ENCODE data around the gene SECTM1.
A peak's percentile ranks its signal among the peaks of the same experiment; 100 is the strongest.
"Not testable (repeated sequence)": the region's sequence is repeated elsewhere in the genome, so short reads cannot be mapped to it uniquely, and the experiment has no call there.

The SECTM1 gene

GRCh38 chr17:82333279-82334171 lies at the start of gene SECTM1:
Gene SECTM1 (minus strand): TSS chr17:82333766. CDS start chr17:82327240, 6,526 bp downstream.
- ATAC-seq: peak; percentile 33 to 50

GRCh38 chr17:82382933-82383255 lies 49.3 kb upstream of the SECTM1 start:
- ATAC-seq: no peak

GRCh38 chr17:82382220-82382932 lies 48.8 kb upstream of the SECTM1 start:
- ATAC-seq: not testable (repeated sequence)

DNA sequence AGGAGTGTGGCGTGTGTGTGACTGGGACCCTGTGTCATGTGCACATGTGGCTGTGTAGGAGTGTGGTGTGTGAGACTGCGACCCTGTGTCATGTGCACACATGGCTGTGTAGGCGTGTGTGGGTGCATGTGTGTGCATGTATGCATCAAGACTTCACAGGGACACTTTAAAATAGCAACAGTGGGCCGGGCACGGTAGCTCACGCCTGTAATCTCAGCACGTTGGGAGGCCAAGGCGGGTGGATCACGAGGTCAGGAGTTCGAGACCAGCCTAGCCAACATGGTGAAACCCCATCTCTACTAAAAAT lies 48.1 kb upstream of the SECTM1 start:
- ATAC-seq: not testable (repeated sequence)

DNA sequence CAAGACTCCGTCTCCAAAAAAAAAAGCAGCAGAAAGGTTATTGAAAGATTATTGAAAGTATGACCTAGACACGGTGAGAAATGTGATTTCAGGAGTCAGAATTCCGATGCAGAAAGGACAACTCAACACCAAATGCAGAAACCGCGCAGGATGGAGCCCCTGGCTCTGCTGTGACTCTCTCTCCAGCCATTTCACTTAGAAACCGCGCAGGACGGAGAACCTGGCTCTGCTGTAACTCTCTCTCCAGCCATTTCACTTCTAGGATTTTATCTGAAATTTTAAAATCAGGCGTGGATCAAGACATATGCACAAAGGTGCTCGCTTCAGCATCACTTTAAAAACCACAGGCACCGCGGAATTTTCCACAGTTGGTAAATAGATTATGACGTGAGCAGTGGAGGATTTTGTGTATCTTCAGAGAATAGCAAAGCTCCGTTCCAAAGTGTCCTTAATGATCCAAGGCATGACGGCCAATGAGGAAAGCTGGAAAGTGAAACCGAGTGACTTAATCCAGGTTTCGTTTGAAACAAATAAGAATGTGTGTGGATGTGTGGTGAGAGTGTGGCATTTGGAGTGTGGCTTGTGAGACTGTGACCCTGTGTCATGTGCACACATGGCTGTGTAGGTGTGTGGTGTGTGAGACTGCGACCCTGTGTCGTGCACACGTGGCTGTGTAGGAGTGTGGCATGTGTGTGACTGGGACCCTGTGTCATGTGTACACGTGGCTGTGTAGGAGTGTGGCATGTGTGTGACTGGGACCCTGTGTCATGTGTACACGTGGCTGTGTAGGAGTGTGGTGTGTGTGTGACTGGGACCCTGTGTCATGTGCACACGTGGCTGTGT lies 47.5 kb upstream of the SECTM1 start:
- no peak for ATAC-seq

DNA sequence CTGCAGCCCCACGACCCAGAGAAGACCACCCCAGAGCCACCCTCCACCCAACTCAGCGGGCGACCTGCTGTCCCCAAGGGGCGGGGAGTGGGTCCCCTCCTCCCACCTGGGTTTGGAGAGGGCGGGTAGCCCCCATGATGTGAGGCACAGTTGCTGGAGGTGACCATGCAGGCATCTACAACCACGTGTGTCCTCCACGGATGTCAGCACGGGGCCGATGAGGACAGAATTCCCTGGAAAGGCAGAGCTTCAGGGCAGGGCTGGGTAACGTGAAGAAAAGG lies 45.1 kb upstream of the SECTM1 start:
- ATAC-seq: no peak

DNA sequence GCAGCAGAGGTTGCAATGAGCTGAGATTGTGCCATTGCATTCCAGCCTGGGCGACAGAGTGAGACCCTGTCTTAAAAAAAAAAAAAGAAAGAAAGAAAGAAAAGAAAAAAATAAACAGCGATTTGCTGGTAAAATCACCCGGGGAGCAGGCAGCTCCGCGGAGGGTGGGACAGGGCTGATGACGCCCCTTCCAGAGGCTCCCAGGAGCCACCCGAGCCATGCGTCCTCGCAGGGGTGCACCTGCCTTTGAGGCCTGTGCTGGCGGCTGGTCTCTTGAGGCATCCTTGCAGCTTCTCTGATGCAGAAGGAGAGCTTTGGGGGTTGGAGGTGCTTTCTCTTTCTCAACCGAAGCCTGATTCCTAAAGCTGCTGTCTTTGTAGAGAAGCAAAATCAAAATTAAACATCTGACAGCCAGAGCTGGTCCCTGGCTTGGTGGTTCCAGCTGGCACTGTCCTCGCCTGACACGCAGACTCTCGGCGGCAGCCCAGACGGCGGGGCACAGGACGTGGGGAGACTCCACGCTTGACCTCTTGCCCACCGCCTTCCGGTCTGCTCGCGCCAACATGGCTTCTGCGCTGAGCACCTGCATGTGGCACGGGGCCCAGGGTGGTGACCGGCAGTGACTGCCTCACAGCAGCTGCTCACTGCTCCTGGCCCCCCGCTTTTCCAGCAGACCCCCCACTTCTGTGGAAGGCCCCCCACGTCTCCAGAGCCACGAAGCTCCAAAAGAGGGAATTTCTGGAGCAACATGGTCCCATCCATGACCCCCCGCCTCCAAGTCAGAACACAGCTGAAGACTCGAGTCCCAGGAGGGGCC lies 44.6 kb upstream of the SECTM1 start:
- no peak for ATAC-seq

DNA sequence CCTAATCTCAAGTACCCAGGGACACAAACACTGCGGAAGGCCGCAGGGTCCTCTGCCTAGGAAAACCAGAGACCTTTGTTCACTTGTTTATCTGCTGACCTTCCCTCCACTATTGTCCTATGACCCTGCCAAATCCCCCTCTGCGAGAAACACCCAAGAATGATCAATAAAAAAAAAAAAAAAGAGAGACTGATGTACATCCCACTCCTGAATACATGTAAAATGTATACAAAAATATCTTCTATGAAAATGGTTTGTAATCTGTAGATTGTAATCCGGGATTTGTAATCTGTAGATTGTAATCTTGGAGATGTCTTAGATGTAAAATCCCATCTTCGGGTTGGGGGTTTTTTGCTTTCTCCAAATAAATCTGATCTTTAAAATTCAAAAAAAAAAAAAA lies 43.7 kb upstream of the SECTM1 start:
- not testable (repeated sequence) for ATAC-seq

GRCh38 chr17:82376042-82376730 lies 42.6 kb upstream of the SECTM1 start:
- ATAC-seq: no peak

- no peak for ATAC-seq
Measured at GRCh38 chr17:82375359-82376041, 41.9 kb upstream of the SECTM1 start.

GRCh38 chr17:82374626-82375331 lies 41.2 kb upstream of the SECTM1 start:
- ATAC-seq: no peak

- no peak for ATAC-seq
Measured at GRCh38 chr17:82373731-82374625, 40.4 kb upstream of the SECTM1 start.

- ATAC-seq: not testable (repeated sequence)
Measured at GRCh38 chr17:82373072-82373452, 39.5 kb upstream of the SECTM1 start.

GRCh38 chr17:82372249-82373071 lies 38.9 kb upstream of the SECTM1 start:
- ATAC-seq: no peak

- ATAC-seq: no peak
Measured at GRCh38 chr17:82371333-82372248, 38.0 kb upstream of the SECTM1 start, which contains the start of gene UTS2R. Gene UTS2R (plus strand): TSS chr17:82371765. CDS start chr17:82374325, 2,560 bp downstream.

GRCh38 chr17:82370471-82371332 lies 37.1 kb upstream of the SECTM1 start:
- peak; percentile 28 to 38 for ATAC-seq

All from activated CD4-positive, CD25-positive, alpha-beta regulatory T cell treated with anti-CD3 and anti-CD28 coated beads, Interleukin-2, amount 50 U/mL, for 24 hours (primary cell).